ENCODE measurements around the gene TMEM138.

The TMEM138 gene

GRCh38 chr11:61345954-61346843 lies 16.0 kb upstream of the TMEM138 start:
- POLR2A ChIA-PET = interaction anchor here (1.1 to 1.8 kb wide), 4 partner anchors 10 to 15 kb away, joined by 3 to 6 read pairs (median 4); partner anchors contain the start of genes CYB561A3 and TMEM138
- no peak for DNase-seq (ENCODE audit: extremely low spot score)
- CTCF ChIA-PET = interaction anchor here (1.0 kb wide), 1 partner anchor 10 kb away, joined by 7 read pairs; no protein-coding TSS in a partner anchor
- TF ChIP-seq TARDBP (IDR thresholded peaks at IDR 0.05) (no peak), CTBP1 (IDR thresholded peaks at IDR 0.05; ENCODE audit: borderline replicate concordance) (no peak), FOXM1 (IDR thresholded peaks at IDR 0.05; ENCODE audit: borderline replicate concordance) (no peak), NFRKB (IDR thresholded peaks at IDR 0.05) (no peak), L3MBTL2 (conservative IDR thresholded peaks at IDR 0.05) (no peak), SUZ12 (IDR thresholded peaks at IDR 0.05) (no peak), ARNT (IDR thresholded peaks at IDR 0.05) (no peak), LEF1 (IDR thresholded peaks at IDR 0.05; ENCODE audit: borderline replicate concordance) (no peak), PKNOX1 (IDR thresholded peaks at IDR 0.05) (no peak), BHLHE40 (IDR thresholded peaks at IDR 0.05; ENCODE audit: borderline replicate concordance) (no peak), FOXK2 (IDR thresholded peaks at IDR 0.05) (no peak)

- no peak for TF ChIP-seq BHLHE40 (IDR thresholded peaks at IDR 0.05; ENCODE audit: borderline replicate concordance)
- TF ChIP-seq SUZ12 (IDR thresholded peaks at IDR 0.05) = no peak
- TF ChIP-seq FOXA1 (IDR thresholded peaks at IDR 0.05) = no peak
- no peak for TF ChIP-seq PKNOX1 (IDR thresholded peaks at IDR 0.05)
- TF ChIP-seq FOXM1 (IDR thresholded peaks at IDR 0.05; ENCODE audit: borderline replicate concordance) = no peak
- no peak for TF ChIP-seq L3MBTL2 (conservative IDR thresholded peaks at IDR 0.05)
- TF ChIP-seq ELF4 (IDR thresholded peaks at IDR 0.05) = no peak
- TF ChIP-seq SP1 (IDR thresholded peaks at IDR 0.05) = no peak
- TF ChIP-seq LEF1 (IDR thresholded peaks at IDR 0.05; ENCODE audit: borderline replicate concordance) = no peak
- TF ChIP-seq HDGF (IDR thresholded peaks at IDR 0.05; ENCODE audit: borderline replicate concordance) = no peak
- TF ChIP-seq ARNT (IDR thresholded peaks at IDR 0.05) = no peak
- CTCF ChIA-PET = interaction anchor here (0.7 kb wide), 1 partner anchor 73 kb away, joined by 3 read pairs; no protein-coding TSS in a partner anchor
- POLR2A ChIA-PET = interaction anchor here (1.6 to 5.3 kb wide), 3 partner anchors 12 to 14 kb away, joined by 6 to 50 read pairs (median 9); partner anchors contain the start of genes CYB561A3 and TMEM138
- no peak for DNase-seq (ENCODE audit: extremely low spot score)
Observed at GRCh38 chr11:61347916-61348461, 14.2 kb upstream of the TMEM138 start.

- POLR2A ChIA-PET = interaction anchor here (1.6 to 5.3 kb wide), 3 partner anchors 12 to 16 kb away, joined by 6 to 50 read pairs (median 9); partner anchors contain the start of genes CYB561A3 and TMEM138
- no peak for DNase-seq (ENCODE audit: extremely low spot score)
- no peak for TF ChIP-seq CTBP1 (IDR thresholded peaks at IDR 0.05; ENCODE audit: borderline replicate concordance)
- no peak for TF ChIP-seq BHLHE40 (IDR thresholded peaks at IDR 0.05; ENCODE audit: borderline replicate concordance)
- TF ChIP-seq ELF4 (IDR thresholded peaks at IDR 0.05) = no peak
- no peak for TF ChIP-seq ARNT (IDR thresholded peaks at IDR 0.05)
- TF ChIP-seq PKNOX1 (IDR thresholded peaks at IDR 0.05) = no peak
- no peak for TF ChIP-seq FOXK2 (IDR thresholded peaks at IDR 0.05)
- TF ChIP-seq ZNF384 (IDR thresholded peaks at IDR 0.05) = no peak
- TF ChIP-seq TARDBP (IDR thresholded peaks at IDR 0.05) = no peak
- no peak for TF ChIP-seq FOXA1 (IDR thresholded peaks at IDR 0.05)
- CTCF ChIA-PET = no interaction called here
Observed at GRCh38 chr11:61349189-61349751, 12.9 kb upstream of the TMEM138 start.

DNA sequence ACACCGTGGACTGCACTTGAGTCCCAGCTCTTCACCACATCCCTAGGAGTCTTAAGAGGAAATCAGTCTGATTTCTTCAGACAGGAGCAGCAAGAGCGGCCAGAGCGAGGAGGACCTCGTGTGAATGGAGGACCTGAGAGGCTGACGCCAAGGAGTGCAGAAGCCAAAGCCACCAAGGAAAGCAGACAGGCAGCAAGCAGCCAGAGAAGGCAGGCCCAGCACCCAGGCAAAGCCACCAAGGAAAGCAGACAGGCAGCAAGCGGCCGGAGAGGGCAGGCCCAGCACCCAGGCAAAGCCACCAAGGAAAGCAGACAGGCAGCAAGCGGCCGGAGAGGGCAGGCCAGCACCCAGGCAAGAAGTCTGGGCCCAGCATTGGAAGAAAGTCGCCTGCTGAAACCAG lies 12.3 kb upstream of the TMEM138 start:
- no peak for DNase-seq (ENCODE audit: extremely low spot score)
- CTCF ChIA-PET = no interaction called here
- no peak for TF ChIP-seq PKNOX1 (IDR thresholded peaks at IDR 0.05)
- TF ChIP-seq SUZ12 (IDR thresholded peaks at IDR 0.05) = no peak
- TF ChIP-seq ZNF384 (IDR thresholded peaks at IDR 0.05) = no peak
- TF ChIP-seq ARNT (IDR thresholded peaks at IDR 0.05) = no peak
- no peak for TF ChIP-seq BHLHE40 (IDR thresholded peaks at IDR 0.05; ENCODE audit: borderline replicate concordance)
- POLR2A ChIA-PET = interaction anchor here (0.9 to 5.3 kb wide), 2 partner anchors 12 to 18 kb away, joined by 3 to 50 read pairs; partner anchors contain the start of genes CYB561A3 and TMEM138

GRCh38 chr11:61350336-61350735 lies 11.8 kb upstream of the TMEM138 start:
- POLR2A ChIA-PET = interaction anchor here (0.9 to 5.3 kb wide), 2 partner anchors 11 to 19 kb away, joined by 3 to 50 read pairs; partner anchors contain the start of genes CYB561A3 and TMEM138
- TF ChIP-seq ELF4 (IDR thresholded peaks at IDR 0.05) = no peak
- CTCF ChIA-PET = no interaction called here
- DNase-seq (ENCODE audit: extremely low spot score) = no peak
